ENCODE measurements around the gene FLVCR2. TPM values are rescaled to one million over a fixed set of nuclear protein-coding genes. Genes with fewer than 3 reads are reported as not detected.

Gene FLVCR2
- total RNA-seq, 4 donors from 2014 or later = 4.3 to 9.1 (median 6.3) TPM

- Histone ChIP-seq H3K36me3 (no peaks in the 10 kb centered on the region), H3K27me3 (no peaks in the 10 kb centered on the region), H3K4me1 (peaks cover 4 to 14% of the 10 kb centered on the region in 2 donors), H3K9me3 (no peaks in the 10 kb centered on the region), H3K4me3 (replicated peaks in 1 of 3) (no peak overlapping the region), H3K27ac (no peak overlapping the region)
- WGBS, 2 donors = 44 to 49% methylated on average over 6 to 7 of the region's 7 CpGs
- no peak for TF ChIP-seq POLR2A (IDR thresholded peaks at IDR 0.05)
- TF ChIP-seq CTCF (IDR thresholded peaks at IDR 0.05) = no peak
- DNase-seq = no peak
- intact Hi-C loops (cut with DNase I) = loop anchor here (5.0 to 10.0 kb wide), 2 partner anchors 47 to 255 kb away; no protein-coding TSS in a partner anchor
Measured at GRCh38 chr14:75562089-75562488, 16.3 kb upstream of the FLVCR2 start.

GRCh38 chr14:75562489-75562888, 15.9 kb upstream of the FLVCR2 start:
- DNase-seq = no peak
- TF ChIP-seq CTCF (IDR thresholded peaks at IDR 0.05) (no peak), POLR2A (IDR thresholded peaks at IDR 0.05) (no peak)
- Histone ChIP-seq H3K4me1 (peaks cover 4 to 14% of the 10 kb centered on the region in 2 donors), H3K27me3 (no peaks in the 10 kb centered on the region), H3K27ac (no peak overlapping the region), H3K36me3 (no peaks in the 10 kb centered on the region), H3K9me3 (no peaks in the 10 kb centered on the region), H3K4me3 (replicated peaks in 1 of 3) (no peak overlapping the region)
- WGBS, 2 donors = 74 to 83% methylated on average over 4 of the region's 4 CpGs
- intact Hi-C loops (cut with DNase I) = loop anchor here (5.0 to 10.0 kb wide), 2 partner anchors 48 to 255 kb away; no protein-coding TSS in a partner anchor

GRCh38 chr14:75563931-75564330, 14.5 kb upstream of the FLVCR2 start:
- Histone ChIP-seq H3K4me1 (peaks cover 4 to 14% of the 10 kb centered on the region in 2 donors), H3K36me3 (no peaks in the 10 kb centered on the region), H3K27me3 (no peaks in the 10 kb centered on the region), H3K4me3 (replicated peaks in 1 of 3) (no peak overlapping the region), H3K9me3 (no peaks in the 10 kb centered on the region), H3K27ac (no peak overlapping the region)
- intact Hi-C loops (cut with DNase I) = loop anchor here (5.0 to 10.0 kb wide), 2 partner anchors 49 to 257 kb away; no protein-coding TSS in a partner anchor
- no peak for DNase-seq
- TF ChIP-seq CTCF (IDR thresholded peaks at IDR 0.05) (no peak), POLR2A (IDR thresholded peaks at IDR 0.05) (no peak)
- whole genome bisulfite sequencing, 2 donors = 83 to 85% methylated on average over 4 of the region's 4 CpGs

GRCh38 chr14:75565056-75565455, 13.4 kb upstream of the FLVCR2 start:
- Histone ChIP-seq H3K4me1 (peaks cover 4 to 8% of the 10 kb centered on the region in 2 donors), H3K27ac (no peak overlapping the region), H3K9me3 (no peaks in the 10 kb centered on the region), H3K36me3 (no peaks in the 10 kb centered on the region), H3K4me3 (replicated peaks in 1 of 3) (no peak overlapping the region), H3K27me3 (no peaks in the 10 kb centered on the region)
- intact Hi-C loops (cut with DNase I) = loop anchor here (10.0 kb wide), 1 partner anchor 50 kb away; no protein-coding TSS in a partner anchor
- no peak for TF ChIP-seq POLR2A (IDR thresholded peaks at IDR 0.05)
- TF ChIP-seq CTCF (IDR thresholded peaks at IDR 0.05) = no peak
- 94 to 96% methylated on average over 5 of the region's 5 CpGs for WGBS, 2 donors
- DNase-seq = no peak

GRCh38 chr14:75566321-75566720, 12.1 kb upstream of the FLVCR2 start:
- intact Hi-C loops (cut with DNase I) = loop anchor here (10.0 kb wide), 1 partner anchor 52 kb away; no protein-coding TSS in a partner anchor

More at GRCh38 chr14:75566321-75566720, 12.1 kb upstream of the FLVCR2 start:
- Histone ChIP-seq H3K27ac (no peak overlapping the region), H3K9me3 (no peaks in the 10 kb centered on the region), H3K36me3 (no peaks in the 10 kb centered on the region), H3K27me3 (no peaks in the 10 kb centered on the region), H3K4me1 (no peaks in the 10 kb centered on the region), H3K4me3 (replicated peaks in 1 of 3) (no peak overlapping the region)
- DNase-seq = no peak
- TF ChIP-seq CTCF (IDR thresholded peaks at IDR 0.05) (no peak), POLR2A (IDR thresholded peaks at IDR 0.05) (no peak)
- WGBS, 2 donors = 76 to 78% methylated on average over 4 of the region's 4 CpGs
